Head of caudate nucleus (tissue), 42 donors: Measurements from ENCODE around the gene MROH9.
A peak's percentile ranks its signal among the peaks of the same experiment; 100 is the strongest.

ENCODE experiments used
- DNase-seq, 42 donors: peaks; one replicate each; pipeline versions ENCODE4 v3.0.0 to v3.0.0-alpha.2; 2020 to 2021; ENCODE audit warnings: mixed read lengths in 7 of 42
- intact Hi-C: fragments of 100-400 bp; cut with DNase I; formaldehyde crosslinking; loops from one replicate; pipeline ENCODE4 v1.15.0; 2022

The MROH9 gene

DNA sequence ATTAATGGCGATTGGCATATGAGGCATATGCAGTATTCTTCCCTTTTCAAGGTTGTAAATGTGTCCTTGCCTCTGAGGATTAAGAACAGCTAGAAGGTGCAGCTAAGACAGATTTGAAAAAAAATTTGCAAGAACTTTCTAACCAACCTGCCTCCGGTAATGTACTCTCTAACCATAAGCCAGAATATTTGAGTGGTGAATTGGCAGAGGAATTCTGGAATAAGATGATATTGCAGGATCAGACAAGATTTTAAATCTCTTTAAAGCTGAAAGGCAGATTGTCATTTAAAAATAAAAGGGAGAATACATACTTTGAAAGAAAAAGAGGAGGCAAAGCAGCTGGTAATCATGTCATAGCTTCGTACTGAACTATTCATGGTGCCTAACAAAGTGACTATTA, 29.2 kb downstream of the MROH9 start:
- DNase-seq = no peak
- intact Hi-C loops = no loop called here

GRCh38 chr1:170967042-170967910, 31.9 kb downstream of the MROH9 start:
- intact Hi-C loops = no loop called here
- peak in 17 of 42 donors; percentile 1 to 65 (median 26) for DNase-seq

- no peak for DNase-seq
- intact Hi-C loops = no loop called here
Measured at GRCh38 chr1:170970256-170970655, 34.9 kb downstream of the MROH9 start.

DNA sequence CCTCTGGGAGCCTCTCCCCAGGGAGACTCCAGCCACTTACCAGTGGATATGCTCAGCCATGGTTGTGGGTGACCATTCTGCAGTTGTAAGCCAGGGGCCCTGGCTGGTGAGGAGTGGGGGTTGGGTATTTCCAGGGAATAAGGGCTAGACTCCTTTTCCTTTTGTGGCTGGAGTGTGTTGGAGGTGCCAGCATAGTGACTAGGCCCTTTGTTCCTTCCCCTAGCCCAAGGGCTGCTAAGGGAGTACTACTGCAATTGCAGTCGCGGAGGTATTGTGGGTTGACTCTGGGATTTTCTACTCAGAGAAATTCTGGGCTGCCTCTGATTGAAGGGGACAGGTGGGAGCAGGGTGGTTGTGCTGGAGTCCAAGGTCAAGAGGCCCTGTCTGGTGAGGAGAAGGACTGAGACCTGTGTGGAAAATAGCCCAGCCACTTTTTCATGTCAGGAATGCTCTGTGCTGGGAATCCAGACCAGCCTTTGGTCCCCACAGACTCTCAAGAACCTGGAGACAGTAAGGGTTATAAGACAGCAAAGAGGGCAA, 43.1 kb downstream of the MROH9 start:
- intact Hi-C loops = no loop called here
- no peak for DNase-seq

- DNase-seq = no peak
- intact Hi-C loops = no loop called here
Measured at GRCh38 chr1:170985406-170985805, 50.1 kb downstream of the MROH9 start.

GRCh38 chr1:170986901-170987300, 51.6 kb downstream of the MROH9 start:
- no peak for DNase-seq
- intact Hi-C loops = no loop called here

DNA sequence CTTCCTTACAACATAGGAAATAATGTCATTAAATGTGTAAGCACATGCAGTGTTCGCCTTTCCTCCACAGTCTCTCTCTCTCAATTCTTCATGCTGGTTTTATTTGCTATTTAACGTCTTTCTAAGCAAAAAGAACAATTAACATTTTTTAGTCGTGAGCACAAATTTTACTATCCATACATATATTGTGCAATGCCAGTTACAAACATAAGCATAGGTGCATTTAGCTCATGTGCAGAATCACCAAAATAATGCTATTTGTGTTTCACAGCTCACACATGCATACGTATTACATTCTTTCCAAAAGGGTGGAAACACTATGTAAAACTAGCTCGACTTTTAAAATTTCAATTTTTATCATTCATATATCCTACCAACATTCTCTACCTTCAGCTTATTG, 52.1 kb downstream of the MROH9 start:
- DNase-seq = no peak
- intact Hi-C loops = no loop called here

DNA sequence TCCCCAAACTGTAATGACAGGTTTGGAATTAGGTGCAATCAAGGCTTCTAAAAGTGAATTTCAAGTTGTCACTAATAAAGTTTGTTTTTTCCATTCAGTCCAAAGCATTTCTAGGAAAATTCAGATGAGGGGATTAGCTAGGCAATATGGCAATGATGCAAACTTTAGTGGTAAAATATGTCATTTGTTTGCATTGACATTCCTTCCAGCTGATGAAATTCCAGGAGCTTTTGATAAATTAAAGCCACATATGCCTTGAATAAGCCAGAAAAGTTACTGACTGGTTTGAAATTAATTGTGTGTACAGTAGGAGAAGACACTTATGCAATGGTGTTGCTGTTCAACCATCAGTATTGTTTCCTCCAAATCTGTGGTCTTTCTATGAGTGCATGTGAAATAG, 57.8 kb downstream of the MROH9 start:
- intact Hi-C loops = no loop called here
- no peak for DNase-seq

DNA sequence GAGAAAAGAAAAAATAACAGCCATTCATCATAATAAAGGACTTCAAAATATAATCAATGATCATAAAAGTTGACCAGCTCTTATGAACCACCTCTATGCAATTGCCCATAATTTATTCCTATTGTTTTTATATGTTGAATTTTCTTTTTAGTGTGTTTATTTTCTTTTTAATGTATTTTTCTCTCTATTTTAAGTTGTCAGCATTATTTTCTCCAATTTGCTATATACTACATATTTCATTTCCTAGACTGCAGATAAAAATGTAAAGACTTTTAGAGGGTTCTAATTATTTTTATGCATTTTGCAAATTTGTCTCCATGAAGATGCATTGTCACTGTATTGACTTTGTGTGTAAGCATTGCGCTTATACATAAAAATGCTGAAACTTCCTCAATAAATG, 58.4 kb downstream of the MROH9 start:
- intact Hi-C loops = no loop called here
- no peak for DNase-seq

DNA sequence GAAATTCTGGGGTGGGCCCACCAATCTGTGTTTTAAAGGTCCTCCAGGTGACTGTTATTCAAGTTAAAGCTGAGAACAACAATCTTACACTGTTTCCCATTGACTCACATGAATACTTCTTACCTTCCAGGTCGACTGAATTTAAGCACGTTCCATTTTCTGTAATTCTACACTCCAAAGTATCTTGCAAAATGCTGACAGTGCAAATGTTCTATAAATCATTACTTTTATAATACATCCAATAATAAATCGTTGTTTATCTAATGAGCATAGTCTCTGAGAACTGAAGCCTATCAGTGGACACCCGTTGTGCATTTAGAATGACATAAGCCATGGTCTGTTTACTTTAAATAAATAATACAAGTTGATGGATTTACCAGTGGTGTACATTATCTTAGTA, 79.5 kb downstream of the MROH9 start:
- intact Hi-C loops = no loop called here
- DNase-seq = no peak

DNA sequence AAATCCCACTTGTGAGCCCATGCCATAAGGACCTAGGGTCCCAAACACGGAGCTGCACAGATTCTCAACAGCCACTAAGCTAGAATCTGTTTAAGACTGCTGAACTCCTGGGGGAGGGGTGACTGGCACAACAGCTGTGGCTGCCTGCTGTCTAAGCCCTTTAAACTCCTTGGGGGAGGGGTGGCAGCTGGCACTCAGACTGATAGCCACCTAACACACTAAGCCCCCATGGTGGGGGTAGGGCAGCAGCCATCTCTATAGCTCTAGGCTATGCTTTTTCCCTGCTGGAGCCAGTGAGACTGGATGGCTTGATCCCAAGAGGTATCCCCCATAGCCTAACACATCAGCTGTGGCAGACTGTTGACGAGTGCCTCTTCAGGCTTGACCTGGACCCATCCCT, 82.1 kb downstream of the MROH9 start:
- intact Hi-C loops = no loop called here
- no peak for DNase-seq

DNA sequence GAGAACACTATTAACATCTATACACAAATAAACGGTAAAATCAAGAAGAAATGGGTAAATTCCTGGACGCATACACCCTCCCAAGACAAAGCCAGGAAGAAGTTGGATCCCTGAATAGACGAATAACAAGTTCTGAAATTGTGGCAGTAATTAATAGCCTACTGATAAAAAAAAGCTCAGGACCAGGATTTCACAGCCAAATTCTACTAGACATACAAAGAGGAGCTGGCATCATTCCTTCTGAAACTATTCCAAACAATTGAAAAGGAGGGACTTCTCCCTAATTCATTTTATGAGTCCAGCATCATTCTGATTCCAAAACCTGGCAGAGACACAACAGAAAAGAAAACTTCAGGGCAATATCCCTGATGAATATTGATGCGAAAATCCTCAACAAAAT, 84.6 kb downstream of the MROH9 start:
- no peak for DNase-seq
- intact Hi-C loops = no loop called here

GRCh38 chr1:171032822-171033702, 97.7 kb downstream of the MROH9 start:
- intact Hi-C loops = no loop called here
- DNase-seq = no peak

DNA sequence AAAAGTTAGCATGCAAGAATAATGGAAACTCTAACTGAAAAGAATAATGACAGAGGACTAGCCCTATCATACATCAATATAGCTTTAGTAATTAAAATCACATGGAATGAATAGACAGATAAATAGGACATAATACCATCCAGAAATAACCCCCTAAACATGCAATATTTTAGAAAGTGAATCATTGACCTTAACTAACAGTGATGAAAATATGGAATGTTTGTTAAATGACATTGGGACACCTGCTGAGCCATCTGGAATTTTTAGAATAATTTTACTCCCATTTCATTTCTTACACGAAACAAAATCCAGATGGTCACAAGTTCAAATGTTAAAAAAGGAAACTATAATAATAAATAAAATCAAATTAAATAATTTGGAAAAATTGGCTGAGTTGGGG, 102.3 kb downstream of the MROH9 start:
- DNase-seq = no peak
- intact Hi-C loops = no loop called here

GRCh38 chr1:171038284-171038683, 103.0 kb downstream of the MROH9 start:
- DNase-seq = no peak
- intact Hi-C loops = no loop called here

- intact Hi-C loops = no loop called here
- no peak for DNase-seq
Measured at GRCh38 chr1:171048014-171048413, 112.7 kb downstream of the MROH9 start.

DNA sequence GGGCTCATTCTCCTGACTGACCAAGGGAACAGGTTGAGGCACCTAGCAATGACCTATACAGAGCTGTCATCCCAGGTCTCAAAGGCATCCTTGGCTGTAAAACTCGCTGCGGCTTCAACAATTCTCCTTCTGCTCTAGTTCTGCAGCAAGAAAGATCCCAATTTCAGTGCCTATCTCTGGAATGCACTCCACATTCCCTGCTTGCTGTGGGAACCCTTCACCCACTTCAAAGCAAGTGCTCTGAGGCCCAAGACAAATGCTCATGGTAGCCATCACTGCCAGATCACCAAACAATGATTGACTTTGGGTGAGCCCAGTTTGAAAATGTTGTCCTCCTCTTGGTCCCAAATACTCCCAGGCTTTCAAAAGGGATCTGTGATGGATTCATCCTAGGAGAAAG, 117.6 kb downstream of the MROH9 start:
- no peak for DNase-seq
- intact Hi-C loops = no loop called here

DNA sequence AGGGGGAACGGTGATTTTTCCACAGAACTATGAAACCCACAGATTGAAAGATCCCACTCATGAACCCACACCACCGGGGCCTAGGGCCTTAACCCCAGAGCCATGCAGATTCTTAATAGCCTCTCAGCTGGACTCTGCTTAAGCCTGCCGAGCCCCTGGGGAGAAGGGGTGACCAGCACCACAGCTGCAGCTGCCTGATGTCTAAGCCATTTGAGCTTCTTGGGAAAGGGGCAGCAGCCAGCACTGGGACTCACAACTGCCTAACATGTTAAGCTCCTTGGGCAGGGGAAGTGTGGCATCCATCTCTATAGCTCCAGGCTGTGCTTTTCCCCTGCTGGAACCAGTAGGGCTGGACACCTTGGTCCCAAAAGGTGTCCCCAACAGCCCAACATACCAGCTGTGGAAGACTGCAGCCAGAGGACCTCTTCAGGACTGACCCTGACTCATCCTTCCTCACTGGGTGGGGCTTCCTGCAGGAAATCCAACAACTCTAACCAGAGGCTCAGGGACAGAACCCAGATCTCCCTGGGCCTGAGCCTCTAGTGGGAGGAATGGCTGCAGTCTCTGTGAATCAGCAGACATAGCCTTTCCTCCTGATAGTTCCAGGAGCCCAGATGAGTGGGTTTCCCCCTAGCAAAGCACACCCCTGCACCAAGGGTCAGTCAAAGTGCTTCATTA, 120.8 kb downstream of the MROH9 start:
- no peak for DNase-seq
- intact Hi-C loops = no loop called here

DNA sequence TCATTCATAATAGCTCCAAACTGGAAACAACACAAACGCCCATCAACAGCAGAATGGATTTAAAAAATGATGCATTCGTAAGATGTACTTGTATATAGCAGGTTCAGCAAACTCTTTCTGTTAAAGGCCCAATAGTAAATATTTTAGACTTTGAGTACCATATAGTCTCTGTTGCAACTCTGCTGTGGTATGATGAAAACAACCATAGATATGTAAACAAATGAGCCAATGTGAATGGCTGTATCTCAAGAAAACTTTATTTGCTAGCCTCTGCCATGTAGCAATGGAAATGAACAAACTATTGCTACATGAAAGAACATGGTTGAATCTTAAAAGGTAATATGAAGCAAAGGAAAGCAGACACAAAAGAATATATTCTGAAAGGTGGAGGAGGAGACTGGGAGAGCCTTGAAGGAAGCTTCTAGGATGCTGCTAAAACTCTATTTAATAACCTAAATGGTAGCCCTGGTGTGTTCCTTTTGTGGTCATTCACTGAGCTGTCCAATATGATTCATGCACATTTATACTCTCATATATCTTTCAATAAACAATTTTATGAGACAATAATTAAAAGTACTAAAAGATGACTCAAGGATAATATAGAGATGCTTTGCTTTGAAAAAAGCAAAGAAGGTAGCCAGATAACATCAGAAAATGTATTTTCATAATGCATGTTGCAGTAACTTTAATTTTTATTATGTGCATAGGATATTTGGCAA, 126.2 kb downstream of the MROH9 start:
- DNase-seq = no peak
- intact Hi-C loops = no loop called here
